NCI-H524 (cell line): ENCODE results near the gene UQCR10.

Source experiments
- DNase-seq, 2 experiments: peaks; one replicate each; lab custom pipeline; 2025; lab: John Stamatoyannopoulos, UW

The UQCR10 gene

GRCh38 chr22:29767171-29768051, at the start of gene UQCR10:
UQCR10 (plus strand) TSS chr22:29767369; CDS start chr22:29767399, 30 bp downstream.
- peak; percentile 89 to 93 for DNase-seq

DNA sequence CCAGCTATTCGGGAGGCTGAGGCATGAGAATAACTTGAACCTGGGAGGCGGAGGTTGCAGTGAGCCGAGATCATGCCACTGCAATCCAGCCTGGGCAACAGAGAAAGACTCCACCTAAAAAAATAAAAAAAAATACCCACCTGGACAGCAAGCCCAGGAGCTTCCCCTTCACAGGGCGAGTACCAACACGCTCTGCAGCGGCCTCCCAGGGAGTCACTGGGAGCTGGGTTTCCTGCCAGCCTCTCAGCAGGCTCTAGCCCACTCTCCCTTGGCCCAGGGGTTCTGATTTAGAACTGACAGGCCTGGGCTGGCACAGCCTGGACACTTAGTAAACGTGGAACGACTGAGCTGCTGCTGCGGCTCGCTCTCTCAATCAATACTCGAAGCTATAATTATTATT, 49.4 kb upstream of the UQCR10 start:
- DNase-seq, result peak in 1 of 2 experiments; percentile 68

GRCh38 chr22:29718949-29719898, 47.9 kb upstream of the UQCR10 start:
- peak in 1 of 2 experiments; percentile 88 for DNase-seq

DNA sequence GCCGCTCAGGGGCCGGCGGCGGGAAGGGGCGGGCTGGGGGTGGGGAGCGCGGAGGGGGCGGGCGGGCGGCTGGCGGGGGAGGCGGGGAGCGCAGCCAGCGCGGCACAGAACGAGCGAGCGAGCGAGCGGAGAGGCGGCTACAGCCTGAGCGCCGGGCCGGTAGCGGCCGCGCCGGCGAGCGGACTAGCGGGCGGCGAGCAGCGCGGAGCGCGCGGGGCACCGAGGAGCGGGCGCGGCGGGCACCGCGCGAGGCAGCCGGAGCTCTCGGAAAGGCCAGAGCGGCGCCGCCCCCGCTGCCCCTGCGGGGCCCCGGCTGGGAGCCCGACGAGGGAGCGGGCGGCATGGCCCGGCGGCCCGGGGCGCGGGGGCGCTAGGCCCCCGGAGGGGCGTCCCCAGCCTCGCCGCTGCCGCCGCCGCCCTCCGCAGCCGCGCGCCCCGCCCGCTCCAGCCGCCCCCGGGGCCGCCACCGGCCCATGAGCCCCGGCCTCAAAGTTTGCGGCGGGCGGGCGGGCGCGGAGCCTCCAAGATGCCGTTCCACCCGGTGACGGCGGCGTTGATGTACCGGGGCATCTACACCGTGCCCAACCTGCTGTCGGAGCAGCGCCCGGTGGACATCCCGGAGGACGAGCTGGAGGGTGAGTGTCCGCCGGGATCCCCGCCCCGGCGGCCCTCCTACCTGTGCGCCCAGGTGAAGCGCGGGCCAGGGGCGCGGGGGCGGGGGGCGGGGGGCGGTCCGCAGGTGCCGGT, 47.1 kb upstream of the UQCR10 start, which contains the start of gene CABP7:
Gene CABP7 (plus strand): TSS at position 105 of the 747 bp plus-strand sequence. CDS start 422 bp downstream, at position 527.
- DNase-seq, result no peak

DNA sequence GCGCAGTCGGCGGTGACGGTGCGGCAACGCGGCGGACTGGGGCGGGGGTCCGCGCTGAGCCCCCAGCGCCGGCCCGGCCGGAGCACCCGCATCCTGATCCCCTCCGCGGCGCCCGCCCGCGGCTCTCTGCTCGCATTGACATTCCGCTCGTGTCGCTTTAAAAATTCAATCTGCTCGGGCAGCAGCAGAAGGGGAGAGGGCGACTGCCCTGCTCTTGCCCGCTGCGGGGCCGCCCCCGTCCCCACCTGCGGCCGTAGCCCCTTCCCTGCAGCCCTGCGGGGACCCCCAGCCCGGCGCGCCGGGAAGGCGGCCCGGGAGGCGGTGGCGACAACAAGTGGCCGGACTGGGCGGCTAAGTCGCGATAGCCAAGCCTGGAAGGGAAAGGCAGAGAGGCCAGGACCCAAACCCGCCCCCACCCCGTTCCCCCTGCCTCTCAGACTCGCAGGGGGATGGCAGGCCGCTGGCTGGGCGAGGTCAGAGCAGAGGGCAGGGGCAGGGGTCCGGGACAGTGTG, 46.3 kb upstream of the UQCR10 start:
- DNase-seq, result no peak

DNA sequence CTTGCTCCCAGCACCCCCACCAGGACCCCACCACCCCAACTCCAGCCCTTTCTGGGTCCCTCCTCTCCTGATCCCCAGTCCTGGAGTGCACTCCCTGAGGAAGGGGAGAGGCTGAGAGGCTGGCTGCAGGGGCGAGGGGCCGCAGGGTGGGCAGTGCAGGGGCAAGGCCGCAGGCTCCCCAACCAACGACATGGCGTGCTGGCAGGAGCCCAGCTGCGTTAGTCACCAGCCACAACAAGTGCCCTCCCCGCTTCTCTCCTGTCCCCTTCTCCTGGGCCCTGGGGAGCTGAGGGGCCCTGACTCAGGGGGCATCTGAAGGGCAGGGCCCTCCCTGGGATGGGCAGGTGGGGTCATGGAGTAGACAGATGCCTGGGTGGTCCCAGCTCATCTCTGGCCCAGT, 45.0 kb upstream of the UQCR10 start:
- no peak for DNase-seq

DNA sequence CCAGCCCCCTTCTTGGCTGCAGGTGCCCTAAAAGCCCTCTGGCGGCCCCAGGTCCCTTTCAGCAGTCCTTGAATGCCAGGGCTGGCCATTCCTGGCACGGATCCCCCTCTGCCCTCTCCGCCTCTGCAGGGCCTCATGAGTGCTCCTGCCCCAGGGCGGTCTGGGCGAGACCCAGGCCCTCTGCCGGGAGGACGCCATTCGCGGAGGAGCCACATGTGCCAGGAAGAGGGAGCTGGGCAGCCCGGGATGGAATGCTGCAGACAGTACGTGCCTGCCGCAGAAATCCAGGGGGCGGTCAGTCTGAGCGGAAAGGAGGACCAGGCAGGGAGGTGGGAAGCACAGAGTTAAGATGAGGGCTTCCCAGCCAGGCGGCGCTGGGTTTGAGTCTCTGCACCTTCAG, 44.6 kb upstream of the UQCR10 start:
- no peak for DNase-seq

GRCh38 chr22:29723766-29724165, 43.4 kb upstream of the UQCR10 start:
- no peak for DNase-seq

DNA sequence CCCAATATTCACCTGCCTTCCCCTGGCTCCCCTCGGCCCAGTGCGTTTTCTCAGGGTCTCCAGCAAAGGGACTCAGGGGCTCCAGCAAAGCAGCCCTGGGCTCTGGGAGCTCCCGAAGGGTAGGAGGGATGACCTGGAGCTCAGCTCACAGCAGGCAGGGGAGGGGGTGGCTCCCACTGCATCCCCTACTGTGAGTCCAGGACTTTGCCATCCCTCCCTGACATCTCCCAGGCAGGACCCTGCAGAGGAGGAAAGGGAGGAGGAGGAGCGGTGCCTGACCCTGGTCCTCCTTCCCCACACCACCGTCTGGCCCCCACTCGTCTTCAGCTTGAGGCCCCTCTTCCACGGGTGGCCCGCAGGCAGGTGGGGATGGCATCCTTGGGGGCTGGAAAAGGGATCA, 42.3 kb upstream of the UQCR10 start:
- DNase-seq, result no peak

DNA sequence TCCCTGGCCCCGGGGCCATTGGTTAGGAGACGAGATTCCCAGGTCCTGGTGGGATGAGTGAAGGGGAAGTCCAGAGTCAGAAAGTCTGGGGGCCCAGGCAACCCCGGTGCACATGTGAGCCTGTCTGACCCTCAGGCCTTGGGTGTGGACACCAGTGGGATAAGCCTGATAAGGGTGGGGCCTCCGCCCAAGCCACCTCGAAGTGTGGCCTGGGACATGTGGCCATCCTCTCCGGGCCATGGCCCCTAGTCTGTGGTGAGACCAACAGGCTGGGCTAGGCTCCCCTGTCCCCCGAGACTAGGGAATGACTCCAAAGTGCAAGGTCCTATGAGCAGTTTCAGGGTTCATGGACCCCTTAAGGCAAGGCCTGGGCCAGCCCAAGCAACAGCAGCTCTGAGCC, 41.1 kb upstream of the UQCR10 start:
- DNase-seq, result no peak

DNA sequence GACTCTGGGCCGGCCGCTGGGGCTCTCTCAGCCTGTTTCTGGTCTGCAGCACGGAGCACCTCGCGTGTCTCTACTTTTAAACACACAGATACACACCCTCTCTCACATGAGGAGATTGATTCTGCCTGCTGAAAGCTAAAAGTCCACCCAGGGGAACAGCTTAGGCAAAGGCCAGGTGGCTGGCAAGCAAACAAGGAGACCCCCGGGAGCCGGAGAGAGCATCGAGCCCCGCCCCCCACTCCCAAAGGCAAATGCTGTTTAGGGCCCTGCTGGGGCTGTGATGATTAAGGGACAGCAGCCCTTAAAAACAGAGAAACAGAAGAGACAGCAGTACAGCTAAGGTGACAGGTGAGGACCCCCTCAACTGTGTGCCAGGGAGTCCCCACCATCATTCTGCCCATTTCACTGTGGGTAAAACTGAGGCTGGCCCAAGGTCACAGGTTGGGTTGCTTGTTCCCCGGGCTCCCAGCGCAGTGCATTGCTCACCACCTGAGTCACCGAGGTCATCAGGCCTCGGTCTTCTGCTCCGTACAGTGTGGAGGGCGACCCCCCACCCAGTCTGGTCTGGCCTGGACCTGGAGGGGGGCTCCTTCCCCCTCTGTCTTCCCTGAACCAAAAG, 40.5 kb upstream of the UQCR10 start:
- DNase-seq, result peak; percentile 74 to 80

DNA sequence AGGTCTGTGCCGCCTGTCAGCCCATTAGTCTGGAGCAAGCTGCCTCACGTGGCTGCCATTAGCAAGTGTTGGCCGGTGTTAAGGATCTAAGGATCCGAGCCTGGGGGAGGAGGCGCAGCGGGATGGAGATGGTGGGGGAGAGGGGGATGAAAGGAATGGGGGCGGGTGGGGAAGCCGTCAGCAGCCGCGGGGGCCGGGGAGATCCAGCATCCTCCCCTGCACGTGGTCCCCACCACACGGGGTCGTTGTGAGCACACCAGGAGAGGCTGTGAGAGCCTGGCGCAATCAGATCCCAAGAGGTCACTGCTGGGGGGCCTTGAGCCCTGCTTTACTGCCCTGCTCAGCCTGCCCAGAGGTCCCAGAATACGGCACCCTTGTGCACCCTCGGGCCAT, 40.0 kb upstream of the UQCR10 start:
- DNase-seq, result peak; percentile 70 to 84

DNA sequence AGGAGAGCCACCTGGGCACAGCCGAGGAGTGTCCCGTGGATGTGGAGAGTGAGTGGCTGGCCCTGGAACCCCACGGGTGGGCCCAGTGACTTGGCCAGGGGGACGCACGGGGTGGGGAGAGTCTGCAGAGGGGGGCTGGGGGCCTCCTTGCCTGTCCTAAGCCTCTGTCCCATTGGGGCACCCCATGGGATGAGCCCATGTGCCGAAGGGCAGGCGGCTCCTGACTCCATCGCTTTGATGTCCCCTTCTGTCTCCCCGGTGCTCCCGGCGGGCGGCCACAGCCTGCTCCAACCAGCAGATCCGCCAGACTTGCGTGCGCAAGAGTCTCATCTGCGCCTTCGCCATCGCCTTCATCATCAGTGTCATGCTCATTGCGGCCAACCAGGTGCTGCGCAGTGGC, 38.0 kb upstream of the UQCR10 start:
- DNase-seq, result no peak

- DNase-seq, result peak in 1 of 2 experiments; percentile 28
Measured at GRCh38 chr22:29731058-29731850, 35.9 kb upstream of the UQCR10 start.

- DNase-seq, result peak in 1 of 2 experiments; percentile 72
Measured at GRCh38 chr22:29732883-29733282, 34.3 kb upstream of the UQCR10 start.

DNA sequence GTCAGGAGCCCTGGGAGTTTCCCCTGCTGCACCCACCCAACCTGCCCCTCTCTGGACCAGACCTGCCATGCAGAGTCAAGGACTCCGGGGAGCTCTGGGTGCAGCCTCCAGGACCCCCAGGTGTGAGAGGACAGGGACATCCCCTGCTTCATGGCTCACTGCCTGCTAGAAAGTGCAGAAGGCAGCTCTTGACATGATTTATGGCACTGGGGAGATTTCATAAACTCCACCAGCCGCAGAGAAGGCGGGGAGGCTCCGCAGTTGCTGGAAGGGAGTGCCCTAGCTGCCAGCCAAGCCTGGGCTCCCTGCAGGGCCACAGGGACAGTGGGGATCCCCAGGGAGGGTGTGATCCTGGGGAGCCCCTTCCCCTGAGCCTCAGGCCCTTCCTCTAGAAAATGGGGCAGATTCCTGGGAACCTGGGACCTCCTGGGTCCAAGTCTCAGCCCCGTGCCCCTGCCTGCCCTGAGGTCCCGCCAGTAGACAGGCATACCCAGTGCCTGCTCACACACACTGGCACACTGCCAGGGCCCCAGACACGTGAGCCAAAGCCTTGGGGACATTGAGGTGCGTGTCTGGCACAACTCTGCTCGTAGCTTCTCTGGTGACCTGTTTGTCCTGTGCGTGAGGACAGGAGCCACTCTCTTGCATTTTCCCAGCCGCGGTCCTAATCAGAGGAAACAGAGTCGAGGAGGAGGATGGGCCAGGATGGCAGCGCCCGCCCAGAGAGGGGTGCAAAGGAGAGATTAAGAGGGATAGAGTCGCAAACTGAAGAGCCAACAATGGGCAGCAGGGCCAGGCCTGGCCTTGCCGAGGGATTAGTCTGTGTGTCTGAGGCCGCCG, 33.6 kb upstream of the UQCR10 start:
- DNase-seq, result peak; percentile 52 to 88

DNA sequence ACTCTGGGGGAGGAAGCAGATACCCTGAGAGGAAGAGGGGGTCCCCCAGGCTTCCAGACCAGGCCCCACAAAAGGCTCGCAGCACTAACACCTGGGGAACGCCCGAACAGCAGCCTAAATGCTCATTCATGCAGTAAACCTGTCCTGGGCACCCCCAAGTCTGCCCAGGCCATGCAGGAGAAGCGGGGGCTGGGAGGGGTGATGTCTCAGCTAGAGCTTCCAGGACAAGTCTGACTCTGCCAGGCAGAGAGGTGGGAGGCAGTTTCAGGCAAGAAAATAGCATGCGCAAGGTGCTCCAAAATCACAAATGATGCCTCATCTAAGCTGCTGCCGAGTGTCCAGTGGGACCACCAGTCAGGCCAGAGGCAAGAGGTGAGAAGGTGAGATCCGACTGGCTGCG, 32.8 kb upstream of the UQCR10 start:
- DNase-seq, result no peak

- no peak for DNase-seq
Measured at GRCh38 chr22:29734838-29735237, 32.3 kb upstream of the UQCR10 start.

GRCh38 chr22:29735416-29735815, 31.8 kb upstream of the UQCR10 start:
- no peak for DNase-seq
